ENCODE results near the gene IL26. TPM values are rescaled to one million over a fixed set of nuclear protein-coding genes. Genes with fewer than 3 reads are reported as not detected.

IL26 gene
- total RNA-seq, 6 donors from 2014 or later: not detected

DNA sequence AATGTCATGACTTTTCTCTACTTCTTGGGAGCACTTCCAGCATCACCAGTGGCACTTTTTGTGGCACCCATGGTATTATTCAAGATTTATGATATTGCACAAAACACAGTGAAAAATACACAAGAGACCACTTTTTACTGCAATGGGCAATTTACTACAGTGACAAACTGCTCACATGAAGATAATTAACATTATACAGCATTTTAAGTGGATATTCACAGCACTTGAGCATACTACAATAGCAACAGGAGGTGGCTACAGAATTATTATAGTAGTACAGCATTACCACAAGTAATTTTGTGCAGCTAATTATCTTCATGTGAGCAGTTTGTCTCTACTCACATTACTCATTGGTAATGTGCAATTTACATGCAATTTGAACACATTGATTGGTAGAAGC is 18.3 kb downstream of the IL26 start:
- H3K27ac ChIP-seq: no peak overlapping the region
- H3K9me3 ChIP-seq: no peaks in the 10 kb centered on the region
- no peak overlapping the region for H3K4me3 ChIP-seq
- ATAC-seq (ENCODE audit: low FRiP score in 2 of 2) (no peak), DNase-seq (no peak)
- no peaks in the 10 kb centered on the region for H3K36me3 ChIP-seq
- no peaks in the 10 kb centered on the region for H3K27me3 ChIP-seq
- no peaks in the 10 kb centered on the region for H3K4me1 ChIP-seq
- TF ChIP-seq, protein P1, sequence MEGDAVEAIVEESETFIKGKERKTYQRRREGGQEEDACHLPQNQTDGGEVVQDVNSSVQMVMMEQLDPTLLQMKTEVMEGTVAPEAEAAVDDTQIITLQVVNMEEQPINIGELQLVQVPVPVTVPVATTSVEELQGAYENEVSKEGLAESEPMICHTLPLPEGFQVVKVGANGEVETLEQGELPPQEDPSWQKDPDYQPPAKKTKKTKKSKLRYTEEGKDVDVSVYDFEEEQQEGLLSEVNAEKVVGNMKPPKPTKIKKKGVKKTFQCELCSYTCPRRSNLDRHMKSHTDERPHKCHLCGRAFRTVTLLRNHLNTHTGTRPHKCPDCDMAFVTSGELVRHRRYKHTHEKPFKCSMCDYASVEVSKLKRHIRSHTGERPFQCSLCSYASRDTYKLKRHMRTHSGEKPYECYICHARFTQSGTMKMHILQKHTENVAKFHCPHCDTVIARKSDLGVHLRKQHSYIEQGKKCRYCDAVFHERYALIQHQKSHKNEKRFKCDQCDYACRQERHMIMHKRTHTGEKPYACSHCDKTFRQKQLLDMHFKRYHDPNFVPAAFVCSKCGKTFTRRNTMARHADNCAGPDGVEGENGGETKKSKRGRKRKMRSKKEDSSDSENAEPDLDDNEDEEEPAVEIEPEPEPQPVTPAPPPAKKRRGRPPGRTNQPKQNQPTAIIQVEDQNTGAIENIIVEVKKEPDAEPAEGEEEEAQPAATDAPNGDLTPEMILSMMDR (IDR thresholded peaks at IDR 0.05): no peak
- TF ChIP-seq POLR2AphosphoS5 (IDR thresholded peaks at IDR 0.05): no peak

DNA sequence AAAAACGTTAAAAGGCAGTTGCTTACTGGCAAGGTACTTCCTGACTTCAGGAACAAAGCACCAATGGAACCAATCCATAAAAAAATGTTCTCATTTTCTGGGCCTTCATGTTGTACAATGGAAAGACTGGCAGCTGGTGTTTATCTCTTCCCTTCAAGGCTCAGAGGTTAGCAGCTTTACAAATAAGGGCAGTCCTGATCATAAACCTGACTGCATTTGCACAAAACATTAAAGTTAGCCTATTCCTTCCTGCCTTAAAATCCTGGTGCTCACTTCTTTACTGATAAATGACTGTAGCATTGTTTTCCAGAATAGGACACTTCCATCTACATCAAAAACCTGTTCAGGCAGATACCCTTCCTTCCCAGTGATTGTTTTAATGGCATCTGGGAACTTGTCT is 19.2 kb downstream of the IL26 start:
- no peak for ATAC-seq (ENCODE audit: low FRiP score in 2 of 2)
- TF ChIP-seq POLR2AphosphoS5 (IDR thresholded peaks at IDR 0.05) (no peak), POLR2A (IDR thresholded peaks at IDR 0.05) (no peak)
- TF ChIP-seq, protein P1 (IDR thresholded peaks at IDR 0.05): no peak
- H3K27ac ChIP-seq: no peak overlapping the region
- no peaks in the 10 kb centered on the region for H3K36me3 ChIP-seq
- 11 to 33% methylated on average over 1 of the region's 1 CpG for WGBS, 2 donors
- no peaks in the 10 kb centered on the region for H3K27me3 ChIP-seq
- H3K4me3 ChIP-seq: no peak overlapping the region
- H3K9me3 ChIP-seq: no peaks in the 10 kb centered on the region
- no peak for DNase-seq
- no peaks in the 10 kb centered on the region for H3K4me1 ChIP-seq

DNA sequence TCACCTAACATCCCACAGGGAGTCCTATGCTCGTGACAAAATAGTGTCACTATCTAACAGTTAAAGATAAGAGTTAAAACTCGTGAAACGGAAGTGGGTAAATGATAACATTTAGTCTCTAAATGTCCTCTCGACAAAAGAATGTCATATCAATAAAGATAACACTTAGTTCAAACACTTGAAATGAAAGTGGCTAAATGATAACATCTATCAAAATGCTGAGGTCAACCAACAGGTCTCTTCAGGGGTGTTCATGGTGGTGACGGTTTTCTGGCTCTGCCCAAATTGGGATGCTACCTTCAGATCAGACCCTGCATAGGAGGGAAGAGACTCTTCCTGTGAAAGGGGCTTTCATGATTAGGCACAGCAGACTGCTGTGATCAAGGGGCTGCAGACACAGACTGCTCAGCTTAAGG is 22.1 kb downstream of the IL26 start:
- no peak overlapping the region for H3K4me3 ChIP-seq
- no peak overlapping the region for H3K27ac ChIP-seq
- DNase-seq (no peak), ATAC-seq (ENCODE audit: low FRiP score in 2 of 2) (peak in 1 of 2 donors; percentile 34)
- no peak for TF ChIP-seq POLR2A (IDR thresholded peaks at IDR 0.05)
- no peak for TF ChIP-seq EP300 (IDR thresholded peaks at IDR 0.05)
- no peak for TF ChIP-seq POLR2AphosphoS5 (IDR thresholded peaks at IDR 0.05)
- TF ChIP-seq, protein P1 (IDR thresholded peaks at IDR 0.05): no peak
- 32 to 33% methylated on average over 5 of the region's 5 CpGs for WGBS, 2 donors
- no peaks in the 10 kb centered on the region for H3K9me3 ChIP-seq
- no peaks in the 10 kb centered on the region for H3K27me3 ChIP-seq
- no peaks in the 10 kb centered on the region for H3K4me1 ChIP-seq
- no peaks in the 10 kb centered on the region for H3K36me3 ChIP-seq

DNA sequence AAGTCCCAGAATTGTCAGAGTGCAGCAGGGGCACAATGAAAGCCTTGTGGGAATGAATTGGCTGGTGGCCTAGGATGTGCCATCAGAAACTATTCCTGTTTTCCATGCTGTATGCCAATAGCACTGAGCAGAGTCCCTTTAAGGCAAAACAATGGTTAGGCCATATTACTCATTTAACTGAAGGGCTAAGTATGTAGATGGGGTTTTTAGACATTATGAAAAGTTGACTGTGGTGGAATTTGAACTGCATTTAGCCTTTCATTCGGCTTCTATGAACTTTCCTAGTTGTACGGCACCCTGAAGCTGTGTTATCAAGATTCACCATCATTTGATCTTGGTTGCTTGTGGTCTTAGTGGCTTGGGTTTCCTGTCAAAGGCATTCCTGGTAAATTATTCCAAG is 24.8 kb downstream of the IL26 start:
- Histone ChIP-seq H3K36me3 (no peaks in the 10 kb centered on the region), H3K27ac (no peak overlapping the region), H3K4me1 (no peaks in the 10 kb centered on the region), H3K4me3 (no peak overlapping the region), H3K9me3 (no peaks in the 10 kb centered on the region), H3K27me3 (no peaks in the 10 kb centered on the region)
- DNase-seq (no peak), ATAC-seq (ENCODE audit: low FRiP score in 2 of 2) (no peak)
- 57 to 65% methylated on average over 2 of the region's 2 CpGs for WGBS, 2 donors
- TF ChIP-seq EP300 (IDR thresholded peaks at IDR 0.05) (no peak), POLR2AphosphoS5 (IDR thresholded peaks at IDR 0.05) (no peak), POLR2A (IDR thresholded peaks at IDR 0.05) (no peak)
- TF ChIP-seq, protein P1 (IDR thresholded peaks at IDR 0.05): no peak

DNA sequence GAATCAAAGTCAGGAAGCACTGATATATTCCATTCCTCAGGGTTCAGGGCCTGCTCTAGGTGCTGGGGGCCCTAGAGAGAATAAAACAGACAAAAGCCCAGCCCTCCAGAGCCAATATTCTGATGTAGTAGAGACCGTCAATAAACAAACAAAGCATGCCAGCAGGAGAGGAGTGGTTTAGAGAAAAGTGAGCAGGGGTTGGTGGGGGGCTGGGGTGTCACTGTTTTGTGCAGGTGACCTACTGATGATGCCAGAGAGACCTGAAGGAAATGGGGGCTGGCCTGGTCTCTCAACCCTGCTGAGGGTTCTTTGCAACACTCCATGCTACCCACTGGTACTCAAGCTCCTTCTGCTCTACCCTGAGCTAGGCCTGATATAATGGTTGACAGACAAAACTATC is 26.5 kb downstream of the IL26 start:
- Histone ChIP-seq H3K4me3 (no peak overlapping the region), H3K9me3 (no peaks in the 10 kb centered on the region), H3K36me3 (no peaks in the 10 kb centered on the region), H3K27ac (no peak overlapping the region), H3K4me1 (no peaks in the 10 kb centered on the region), H3K27me3 (no peaks in the 10 kb centered on the region)
- ATAC-seq (ENCODE audit: low FRiP score in 2 of 2) (no peak), DNase-seq (no peak)
- TF ChIP-seq POLR2A (IDR thresholded peaks at IDR 0.05) (no peak), POLR2AphosphoS5 (IDR thresholded peaks at IDR 0.05) (no peak), EP300 (IDR thresholded peaks at IDR 0.05) (no peak)
- TF ChIP-seq, protein P1 (IDR thresholded peaks at IDR 0.05): no peak
- 84 to 93% methylated on average over 1 of the region's 1 CpG for WGBS, 2 donors

All from upper lobe of left lung (tissue), 6 donors.